ENCODE results near the gene SGPL1.

Gene SGPL1

DNA sequence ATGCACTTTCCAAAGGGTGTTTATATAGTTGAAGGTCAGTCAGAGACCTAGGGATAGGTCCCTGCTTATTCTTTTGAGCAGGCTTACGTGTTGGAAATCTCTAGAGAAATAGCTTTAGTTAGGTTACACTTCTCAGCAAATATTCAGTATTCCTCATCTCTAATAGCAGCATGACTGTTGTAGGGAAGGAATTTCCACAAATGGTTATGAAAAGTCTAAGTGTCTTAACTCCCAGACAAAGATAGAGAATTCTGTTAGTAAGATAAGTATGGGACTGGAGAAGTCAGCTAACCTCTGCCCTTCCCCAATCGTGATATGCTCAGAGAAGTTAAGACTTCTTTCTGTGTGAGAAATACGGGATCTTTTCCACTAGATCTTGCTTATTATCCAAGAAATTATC is 16.5 kb downstream of the SGPL1 start:
- no peak overlapping the region for H3K27ac ChIP-seq
- TF ChIP-seq CTCF (conservative IDR thresholded peaks at IDR 0.05; ENCODE audit: low read depth), result no peak
- ChIA-PET POLR2A (ENCODE audit: low non-redundant PET) (no interaction called here), CTCF (no interaction called here)
- no peak for DNase-seq (ENCODE audit: low spot score)

DNA sequence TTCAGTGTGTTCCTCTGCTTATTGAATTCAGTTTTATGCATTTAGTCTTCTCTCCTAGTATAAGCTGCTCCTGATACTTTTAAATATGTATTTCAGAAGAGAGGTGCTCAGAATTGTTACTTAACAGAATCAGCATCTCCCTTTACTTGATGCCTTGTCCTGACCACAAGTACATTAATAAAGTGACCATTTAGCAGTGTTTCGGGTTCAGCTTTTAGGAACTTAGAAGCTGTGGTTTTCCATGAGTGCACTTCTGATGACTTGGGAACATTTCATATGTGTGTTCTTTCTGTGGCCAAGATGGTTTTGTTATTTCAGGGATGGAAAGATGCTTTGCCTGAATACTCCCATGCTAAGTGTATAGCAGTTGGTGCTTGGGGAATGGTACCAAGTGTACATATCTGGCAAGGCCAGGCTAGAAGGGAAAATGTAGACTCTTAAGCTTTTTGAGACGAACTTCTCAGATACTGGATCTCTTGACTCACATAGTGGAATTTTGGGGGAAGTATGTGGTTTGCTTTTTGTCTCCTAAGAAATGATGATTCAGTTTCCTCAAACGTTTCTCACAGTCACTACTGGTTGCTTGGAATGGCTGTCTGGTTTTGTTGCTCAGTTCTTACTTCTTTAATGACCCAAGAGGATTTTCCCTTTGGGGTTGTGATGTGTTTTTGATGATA is 17.2 kb downstream of the SGPL1 start:
- POLR2A ChIA-PET (ENCODE audit: low non-redundant PET), result no interaction called here
- H3K27ac ChIP-seq, result no peak overlapping the region
- CTCF ChIA-PET, result interaction anchor here (0.8 to 1.0 kb wide), 2 partner anchors 17 to 21 kb away, joined by 4 to 5 read pairs; partner anchors contain the start of gene SGPL1
- TF ChIP-seq CTCF (conservative IDR thresholded peaks at IDR 0.05; ENCODE audit: low read depth), result no peak
- peak; percentile 57 for DNase-seq (ENCODE audit: low spot score)

GRCh38 chr10:70833601-70834000 is 17.9 kb downstream of the SGPL1 start:
- no peak for DNase-seq (ENCODE audit: low spot score)
- POLR2A ChIA-PET (ENCODE audit: low non-redundant PET), result no interaction called here

GRCh38 chr10:70834021-70834420 is 18.3 kb downstream of the SGPL1 start:
- H3K27ac ChIP-seq, result no peak overlapping the region
- ChIA-PET POLR2A (ENCODE audit: low non-redundant PET) (no interaction called here), CTCF (no interaction called here)
- DNase-seq (ENCODE audit: low spot score), result no peak
- no peak for TF ChIP-seq CTCF (conservative IDR thresholded peaks at IDR 0.05; ENCODE audit: low read depth)

More at GRCh38 chr10:70833601-70834000, 17.9 kb downstream of the SGPL1 start:
- CTCF ChIA-PET, result interaction anchor here (1.0 kb wide), 1 partner anchor 20 kb away, joined by 5 read pairs; no protein-coding TSS in a partner anchor
- TF ChIP-seq CTCF (conservative IDR thresholded peaks at IDR 0.05; ENCODE audit: low read depth), result no peak
- H3K27ac ChIP-seq, result no peak overlapping the region

GRCh38 chr10:70834441-70835151 is 18.8 kb downstream of the SGPL1 start:
- POLR2A ChIA-PET (ENCODE audit: low non-redundant PET), result no interaction called here
- no peak for DNase-seq (ENCODE audit: low spot score)
- no peak for TF ChIP-seq CTCF (conservative IDR thresholded peaks at IDR 0.05; ENCODE audit: low read depth)
- H3K27ac ChIP-seq, result no peak overlapping the region
- CTCF ChIA-PET, result no interaction called here

DNA sequence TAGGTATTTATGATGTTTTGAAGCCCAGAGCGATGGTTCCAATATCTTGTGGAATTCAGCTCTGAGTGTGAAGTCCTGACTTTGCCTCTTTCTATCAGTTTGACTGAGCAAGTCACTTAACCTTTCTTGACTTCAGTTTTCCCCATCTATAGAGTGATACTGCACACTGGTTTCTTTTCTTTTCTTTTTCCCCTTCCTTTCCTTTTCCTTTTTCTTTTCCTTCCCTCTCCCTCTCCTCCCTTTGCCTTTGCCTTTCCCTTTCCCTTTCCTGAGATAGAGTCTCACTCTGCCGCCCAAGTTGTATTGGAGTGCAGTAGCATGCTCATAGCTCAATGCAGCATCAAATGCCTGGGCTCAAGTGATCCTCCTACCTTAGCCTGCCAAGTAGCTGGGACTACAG is 20.6 kb downstream of the SGPL1 start:
- POLR2A ChIA-PET (ENCODE audit: low non-redundant PET), result no interaction called here

More for the DNA sequence above, 20.6 kb downstream of the SGPL1 start:
- H3K27ac ChIP-seq, result no peak overlapping the region
- TF ChIP-seq CTCF (conservative IDR thresholded peaks at IDR 0.05; ENCODE audit: low read depth), result no peak
- DNase-seq (ENCODE audit: low spot score), result no peak
- CTCF ChIA-PET, result interaction anchor here (0.7 kb wide), 1 partner anchor 76 kb away, joined by 5 read pairs; no protein-coding TSS in a partner anchor

Data from RWPE1 (cell line).